Measurements from ENCODE around the gene C22orf31. TPM values are rescaled to one million over a fixed set of nuclear protein-coding genes. Genes with fewer than 3 reads are reported as not detected.
"Not testable (repeated sequence)": the region's sequence is repeated elsewhere in the genome, so short reads cannot be mapped to it uniquely, and the experiment has no call there.

The C22orf31 gene
- not detected in 2 replicates for total RNA-seq (2014; rRNA removed; shearing (Covaris generic))

DNA sequence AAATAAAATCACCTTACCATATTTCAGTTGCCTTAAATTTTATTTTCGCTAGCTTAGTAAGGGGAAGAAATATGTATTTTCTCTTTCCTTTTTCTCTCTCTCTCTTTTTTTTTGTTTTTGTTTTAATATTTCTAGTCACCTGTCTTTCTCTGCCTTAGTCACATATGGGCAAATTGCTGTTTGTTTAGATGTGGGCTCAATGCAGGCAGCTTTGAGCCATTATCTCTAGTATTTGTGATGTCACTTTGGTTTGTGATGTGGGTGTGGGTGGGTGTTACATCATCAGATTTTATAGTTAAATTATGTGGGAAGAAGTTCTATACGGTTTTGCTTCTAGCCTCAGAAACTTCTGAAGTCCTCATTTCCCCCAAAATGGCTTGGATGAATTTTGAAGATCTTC, at the start of gene C22orf31:
C22orf31 (minus strand) TSS at position 59 of the 400 bp plus-strand sequence; CDS start at position 20, 39 bp downstream.
- DNase-seq (ENCODE audit: low read depth) = no peak

DNA sequence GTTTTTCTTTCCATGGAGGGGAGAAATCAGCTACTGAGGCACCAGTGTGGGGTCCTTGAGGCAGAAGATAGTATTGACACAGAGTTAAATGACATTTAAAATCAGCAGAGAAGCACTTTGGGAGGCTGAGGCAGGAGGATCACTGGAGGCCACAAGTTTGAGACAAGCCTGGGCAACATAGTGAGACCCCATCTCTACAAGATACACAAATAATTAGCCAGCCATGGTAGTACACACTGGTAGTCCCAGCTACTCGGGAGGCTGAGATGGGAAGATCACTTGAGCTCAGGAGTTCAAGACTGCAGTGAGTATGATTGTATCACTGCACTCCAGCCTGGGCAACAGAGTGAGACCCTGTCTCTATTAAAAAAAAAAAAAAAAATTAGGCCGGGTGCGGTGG, 49.3 kb upstream of the C22orf31 start:
- no peak for DNase-seq (ENCODE audit: low read depth)

DNA sequence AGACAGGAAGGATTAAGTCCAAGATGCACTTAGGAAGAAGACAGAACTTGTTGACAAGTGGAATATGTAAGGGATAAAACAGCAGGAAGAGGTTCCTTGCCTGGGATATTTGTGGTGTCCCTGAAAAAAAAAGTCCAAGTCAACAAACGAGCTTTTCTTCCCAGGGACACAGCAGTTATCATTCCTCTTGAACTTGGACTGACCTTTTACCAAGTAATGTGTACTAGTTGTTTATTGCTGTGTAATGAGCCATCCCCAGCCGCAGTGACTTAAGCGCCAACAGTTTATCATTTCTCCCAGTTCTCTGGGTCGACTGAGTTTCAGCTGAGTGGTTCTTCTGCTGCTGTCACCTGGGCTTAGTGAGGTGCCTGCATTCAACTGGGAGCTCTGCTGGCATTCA, 48.2 kb upstream of the C22orf31 start:
- DNase-seq (ENCODE audit: low read depth) = peak; percentile 80

DNA sequence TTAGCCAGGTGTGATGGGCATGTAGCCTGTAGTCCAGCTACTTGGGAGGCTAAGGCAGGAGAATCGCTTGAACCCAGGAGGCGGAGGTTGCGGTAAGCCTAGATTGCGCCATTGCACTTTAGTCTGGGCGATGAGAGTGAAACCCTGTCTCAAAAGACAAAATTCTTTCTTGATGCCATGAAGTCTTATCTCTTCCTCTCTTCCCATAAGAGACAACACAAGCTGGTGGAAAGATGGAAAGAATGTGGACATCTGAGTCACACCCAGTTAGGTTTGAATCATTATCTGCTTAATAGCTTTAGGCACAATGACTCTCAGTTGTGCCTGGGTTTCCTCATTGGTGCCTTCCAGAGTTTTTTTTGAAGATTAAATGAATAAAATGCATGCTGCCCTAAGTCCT, 46.5 kb upstream of the C22orf31 start:
- peak; percentile 81 for DNase-seq (ENCODE audit: low read depth)

DNA sequence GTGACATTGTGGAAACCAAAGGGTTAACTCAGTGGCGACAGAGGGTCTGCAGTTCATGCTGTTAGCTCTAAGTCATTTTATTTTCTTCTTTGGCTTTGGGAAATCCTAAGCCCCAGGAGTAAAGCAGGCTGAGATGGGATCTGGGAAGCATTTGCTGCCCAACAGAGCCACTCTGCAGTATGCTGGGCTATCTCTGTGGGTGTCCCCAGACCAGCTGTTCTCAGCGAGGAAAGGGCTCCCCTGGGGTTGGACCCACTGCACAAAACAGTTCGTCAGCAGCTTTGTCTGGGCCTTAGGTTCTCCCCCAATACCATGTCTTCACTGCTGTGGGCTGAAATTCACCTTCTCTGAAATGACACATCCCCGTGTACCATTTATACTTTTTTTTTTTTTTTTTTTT, 45.2 kb upstream of the C22orf31 start:
- DNase-seq (ENCODE audit: low read depth) = no peak

DNA sequence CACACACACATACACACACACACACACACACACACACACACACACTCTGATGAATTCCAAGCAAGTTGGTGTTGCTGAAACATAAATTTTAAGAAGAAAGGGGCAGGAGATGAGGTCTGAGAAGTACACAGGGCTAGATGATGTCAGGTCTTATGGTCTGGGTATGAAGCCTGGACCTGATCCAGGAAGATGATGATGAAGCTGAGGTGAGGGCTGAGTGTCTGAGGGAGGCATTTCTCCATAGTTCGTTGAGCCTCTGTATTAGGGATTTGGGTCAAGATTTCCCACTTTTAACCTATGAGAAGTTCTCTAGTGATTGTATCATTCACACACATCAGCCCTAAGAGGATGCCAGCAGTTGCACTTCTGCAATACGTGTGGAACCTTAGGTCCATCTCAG, 43.8 kb upstream of the C22orf31 start:
- no peak for DNase-seq (ENCODE audit: low read depth)

DNA sequence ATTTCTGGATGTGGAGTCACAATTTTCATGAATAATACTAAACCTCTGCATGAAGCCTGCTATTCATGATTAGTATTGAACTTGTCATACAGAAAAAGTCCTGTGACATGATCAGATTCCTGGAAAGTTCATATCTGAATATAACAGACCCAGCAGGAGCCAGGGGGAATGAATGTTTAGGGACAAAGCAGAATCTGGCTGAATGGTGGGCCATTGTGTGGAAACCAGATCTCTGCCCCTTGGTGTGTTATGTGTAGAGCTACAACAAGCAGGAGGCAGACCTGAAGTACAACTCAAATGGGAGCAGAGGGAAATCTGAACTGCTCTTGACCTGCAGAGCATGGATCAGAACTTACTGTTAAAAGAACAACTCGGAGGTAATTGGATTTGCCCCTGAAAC, 41.5 kb upstream of the C22orf31 start:
- no peak for DNase-seq (ENCODE audit: low read depth)

DNA sequence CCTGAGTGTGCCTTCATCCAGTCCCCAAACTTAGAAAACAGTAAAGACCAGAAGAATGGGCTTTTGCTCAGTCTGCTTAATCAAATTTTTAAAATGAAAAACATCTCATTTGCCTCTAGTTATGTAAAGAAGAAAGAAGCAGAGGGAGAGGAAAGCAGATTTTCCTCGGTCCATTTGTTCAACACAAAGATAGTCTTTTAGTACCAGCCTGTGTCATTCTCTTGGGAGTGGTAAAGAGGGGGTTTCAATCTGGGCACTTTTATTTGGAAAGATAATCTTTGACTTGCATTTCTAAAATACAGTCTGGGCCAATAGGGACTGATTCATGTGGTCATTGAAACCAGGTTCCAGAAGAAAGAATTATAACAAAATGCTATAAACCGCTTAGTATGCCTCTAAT, 40.7 kb upstream of the C22orf31 start:
- DNase-seq (ENCODE audit: low read depth) = no peak

DNA sequence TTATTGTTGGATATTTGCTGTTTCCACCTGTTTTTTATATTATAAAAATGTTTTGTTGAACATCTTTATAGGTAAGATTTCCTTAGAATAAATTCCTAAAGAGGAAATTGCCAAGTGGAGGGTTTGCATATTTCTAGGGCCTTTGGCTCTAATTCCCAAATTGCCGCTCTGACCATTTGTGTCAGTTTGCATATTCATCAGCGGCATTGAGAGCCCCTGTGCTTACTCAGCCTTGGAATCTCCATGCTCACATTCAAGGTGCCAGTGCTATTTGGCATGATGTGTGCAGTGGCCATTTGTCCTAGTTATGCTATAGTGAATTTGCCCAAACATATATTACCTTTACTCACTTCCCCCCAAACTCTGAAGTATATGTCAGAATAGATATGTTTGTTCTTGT, 36.7 kb upstream of the C22orf31 start:
- no peak for DNase-seq (ENCODE audit: low read depth)

DNA sequence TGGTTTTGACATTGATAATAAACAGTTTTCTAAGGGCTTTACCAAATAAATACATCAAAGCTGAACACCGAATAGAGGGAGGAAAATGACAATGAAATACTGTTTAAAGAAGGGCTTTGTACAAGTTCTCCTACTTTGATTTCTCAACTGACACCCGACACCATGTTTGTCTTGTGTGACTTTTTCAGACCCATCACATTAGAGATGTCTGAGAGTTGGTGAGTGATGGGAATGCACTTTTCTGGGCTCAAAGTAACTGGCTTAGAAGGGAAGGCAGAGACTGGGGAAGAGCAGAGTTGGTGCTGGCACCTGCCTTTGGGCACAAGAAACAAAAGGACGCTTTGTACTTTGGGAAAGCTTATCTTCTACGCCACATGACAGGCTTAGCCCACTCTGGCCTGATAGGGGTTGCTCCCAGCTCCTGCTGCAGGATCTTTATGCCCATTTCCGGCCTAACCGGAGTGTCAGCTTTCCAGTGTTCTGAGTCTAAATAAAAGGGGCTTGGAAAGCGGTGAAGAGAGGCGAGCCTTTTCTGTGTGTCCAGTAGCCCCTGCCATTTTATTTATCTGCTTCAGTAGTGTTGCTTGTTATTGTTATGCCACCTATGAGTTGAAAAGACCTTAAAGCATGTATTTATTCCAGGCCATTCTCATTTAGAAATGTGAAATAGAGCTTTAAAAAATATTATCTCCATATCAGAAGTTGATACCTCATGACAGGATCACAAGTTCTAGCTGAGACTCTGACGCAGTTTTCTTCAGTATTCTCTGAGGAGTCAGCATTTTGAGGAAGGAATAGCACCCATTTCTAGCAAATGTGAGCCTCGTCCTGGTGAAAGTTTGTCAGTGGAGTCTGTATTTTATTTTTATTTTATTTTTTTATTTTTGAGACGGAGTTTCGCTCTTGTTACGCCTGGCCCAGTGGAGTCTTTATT, 35.4 kb upstream of the C22orf31 start:
- no peak for DNase-seq (ENCODE audit: low read depth)

DNA sequence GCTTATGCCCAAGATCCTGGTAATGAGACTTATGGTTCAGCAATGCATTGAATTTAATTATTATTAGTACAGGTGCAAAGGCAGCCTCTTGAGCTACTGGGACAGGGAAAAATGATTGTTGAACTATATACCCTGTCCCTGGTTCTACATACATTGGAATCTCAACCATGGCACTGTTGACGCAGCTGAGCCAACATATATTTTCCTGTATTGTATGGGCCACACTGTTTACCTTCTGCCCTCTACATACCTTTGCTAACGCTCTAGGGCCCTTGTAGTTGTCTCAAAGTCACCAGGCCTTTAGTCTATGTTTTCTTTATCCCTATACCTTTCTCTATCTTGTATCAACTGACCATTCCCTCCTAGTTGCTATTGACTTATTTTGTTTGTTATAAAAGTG, 33.8 kb upstream of the C22orf31 start:
- DNase-seq (ENCODE audit: low read depth) = no peak

DNA sequence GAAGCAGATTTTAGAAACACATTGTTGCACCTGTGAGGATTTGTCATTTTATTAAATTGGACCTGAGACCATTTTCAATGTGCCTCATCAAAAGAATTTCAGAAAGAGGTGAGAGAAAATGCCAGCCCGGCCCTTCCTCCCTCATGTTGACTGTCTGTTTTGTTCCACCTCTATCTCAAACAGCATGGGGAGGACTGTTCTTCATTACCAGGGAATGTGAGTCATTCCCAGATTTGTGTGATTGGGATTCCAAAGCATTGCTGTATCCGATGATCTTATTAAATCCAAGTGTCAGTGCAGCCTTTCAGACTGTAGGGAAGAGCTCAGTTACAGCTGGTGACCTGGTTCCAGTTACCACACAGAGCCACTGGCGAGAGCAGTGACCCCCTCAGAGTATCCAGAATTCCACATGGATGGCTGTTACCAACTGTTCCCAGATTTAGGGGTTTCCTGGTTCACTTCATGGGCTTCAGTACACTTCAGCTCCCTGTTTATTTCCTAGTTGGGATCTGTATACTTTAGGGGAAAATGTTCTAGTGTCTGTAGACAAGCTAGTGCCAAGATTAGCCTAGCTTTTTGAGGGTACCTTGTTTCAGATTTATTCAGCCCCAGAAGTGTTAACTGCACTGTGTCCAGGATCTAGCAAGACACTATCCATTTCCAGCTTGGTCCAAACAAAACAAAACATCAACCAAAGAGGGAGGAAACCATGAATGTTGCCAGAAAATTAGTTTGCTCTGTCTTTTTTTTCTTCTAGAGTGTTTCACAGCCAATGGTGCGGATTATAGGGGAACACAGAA, 32.1 kb upstream of the C22orf31 start:
- DNase-seq (ENCODE audit: low read depth) = peak; percentile 51

DNA sequence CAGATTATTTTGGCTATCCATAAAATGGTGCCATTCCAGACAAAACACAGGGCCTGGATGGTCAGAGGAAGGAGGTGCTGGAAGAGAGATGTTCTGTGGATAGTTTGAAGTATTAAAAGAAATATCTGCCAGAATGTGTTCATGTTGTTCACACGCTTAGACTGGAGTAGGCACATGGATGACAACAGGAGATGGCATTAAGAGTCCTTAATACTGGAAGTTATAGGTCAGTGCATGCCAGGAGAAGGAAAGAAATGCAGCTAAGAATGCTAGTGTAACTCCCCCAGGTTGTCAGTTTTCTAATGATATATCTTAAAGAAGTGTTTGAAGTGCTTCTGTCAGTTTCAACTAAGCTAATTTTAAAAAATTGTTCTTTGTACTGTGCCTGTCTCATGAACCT, 31.4 kb upstream of the C22orf31 start:
- no peak for DNase-seq (ENCODE audit: low read depth)

DNA sequence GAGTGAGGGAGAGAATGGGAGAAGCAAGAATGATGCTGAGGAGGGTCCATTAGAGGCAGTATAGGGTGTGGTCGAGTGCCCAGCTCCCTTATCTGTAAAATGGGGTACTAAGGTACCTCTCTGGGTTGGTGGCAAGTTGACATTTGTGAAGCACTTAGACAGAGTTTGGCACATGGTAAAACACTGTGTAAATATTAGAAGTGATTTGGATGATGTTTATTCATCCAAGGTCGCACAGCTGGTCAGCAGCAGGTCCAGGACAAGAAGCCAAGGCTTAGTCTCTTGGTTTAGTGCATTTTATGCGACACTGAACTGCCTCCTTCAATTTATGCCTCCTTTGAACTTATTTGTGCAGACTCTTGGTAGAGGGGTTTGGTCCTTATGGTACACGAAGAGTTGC, 30.6 kb upstream of the C22orf31 start:
- DNase-seq (ENCODE audit: low read depth) = no peak

DNA sequence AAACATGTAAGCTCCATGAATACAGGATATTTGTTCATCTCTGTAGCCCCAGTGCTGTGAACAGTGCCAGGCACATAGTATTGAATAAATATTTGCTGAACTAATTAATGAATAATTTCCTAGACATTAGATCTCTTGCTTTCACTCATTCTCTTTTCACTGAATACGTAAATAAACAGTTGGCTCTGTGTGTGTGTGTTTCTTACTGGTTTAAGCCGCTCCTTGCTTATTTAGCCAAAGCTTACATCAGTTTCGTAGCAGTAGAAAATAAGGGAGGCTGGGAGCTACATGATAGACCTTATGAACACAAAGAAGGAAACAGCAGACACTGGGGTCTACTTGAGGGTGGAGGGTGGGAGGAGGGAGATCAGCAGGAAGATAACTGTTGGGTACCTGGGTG, 28.4 kb upstream of the C22orf31 start:
- DNase-seq (ENCODE audit: low read depth) = no peak

DNA sequence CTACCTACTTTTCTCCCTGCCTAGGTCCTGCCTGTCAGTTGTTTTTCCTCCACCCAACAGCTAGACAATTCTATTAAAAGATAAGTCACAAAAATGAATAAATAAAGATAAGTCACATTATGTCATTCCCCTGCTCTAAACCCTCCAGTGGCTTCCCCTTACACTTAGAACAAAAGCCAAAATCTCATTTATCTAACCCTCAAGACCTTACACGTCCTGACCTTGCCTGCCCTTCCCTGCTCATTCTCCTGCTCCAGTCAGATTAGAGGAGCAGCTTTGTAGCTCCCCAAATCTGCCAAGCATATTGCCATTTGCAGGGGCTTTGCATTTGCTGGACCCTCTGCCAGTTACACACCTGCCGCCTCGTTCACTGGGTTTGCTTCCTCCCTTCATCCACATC, 27.9 kb upstream of the C22orf31 start:
- no peak for DNase-seq (ENCODE audit: low read depth)

DNA sequence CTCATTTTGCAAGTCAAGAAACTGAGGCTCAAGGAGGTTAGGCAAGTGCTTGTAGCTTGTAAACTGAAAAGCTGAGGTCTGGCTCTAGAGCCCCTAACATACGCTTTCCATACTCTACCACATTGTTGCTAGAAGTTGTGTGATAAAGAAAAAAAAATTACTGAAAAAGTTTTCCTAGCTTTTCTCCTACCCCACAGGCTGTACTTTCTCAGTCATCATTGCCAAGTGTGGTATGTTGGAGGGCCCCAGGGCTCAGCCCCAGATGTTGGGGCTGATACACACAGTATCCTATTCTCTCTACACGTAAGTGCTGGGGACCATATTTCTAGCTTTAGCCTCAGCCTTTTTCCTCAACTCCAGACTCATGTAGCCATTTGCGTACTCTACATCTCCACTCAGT, 27.2 kb upstream of the C22orf31 start:
- no peak for DNase-seq (ENCODE audit: low read depth)

DNA sequence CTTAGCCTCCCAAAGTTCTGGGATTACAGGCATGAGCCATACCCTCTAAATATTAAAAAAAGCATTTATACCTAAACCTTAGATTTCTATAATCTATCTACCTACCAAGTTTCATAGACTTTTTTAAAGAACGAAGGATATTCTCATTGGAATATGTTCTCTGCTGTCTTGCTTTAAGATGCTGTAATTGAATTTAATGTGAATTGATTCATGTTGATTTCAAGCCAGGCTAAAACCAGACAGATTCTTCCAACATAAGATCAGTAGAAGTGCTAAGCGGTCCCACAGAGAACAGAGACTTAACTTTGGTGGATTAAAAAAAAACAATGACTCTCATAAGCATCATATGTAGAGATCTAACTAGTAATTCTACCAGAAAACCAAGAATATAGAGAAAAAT, 25.4 kb upstream of the C22orf31 start:
- DNase-seq (ENCODE audit: low read depth) = no peak

DNA sequence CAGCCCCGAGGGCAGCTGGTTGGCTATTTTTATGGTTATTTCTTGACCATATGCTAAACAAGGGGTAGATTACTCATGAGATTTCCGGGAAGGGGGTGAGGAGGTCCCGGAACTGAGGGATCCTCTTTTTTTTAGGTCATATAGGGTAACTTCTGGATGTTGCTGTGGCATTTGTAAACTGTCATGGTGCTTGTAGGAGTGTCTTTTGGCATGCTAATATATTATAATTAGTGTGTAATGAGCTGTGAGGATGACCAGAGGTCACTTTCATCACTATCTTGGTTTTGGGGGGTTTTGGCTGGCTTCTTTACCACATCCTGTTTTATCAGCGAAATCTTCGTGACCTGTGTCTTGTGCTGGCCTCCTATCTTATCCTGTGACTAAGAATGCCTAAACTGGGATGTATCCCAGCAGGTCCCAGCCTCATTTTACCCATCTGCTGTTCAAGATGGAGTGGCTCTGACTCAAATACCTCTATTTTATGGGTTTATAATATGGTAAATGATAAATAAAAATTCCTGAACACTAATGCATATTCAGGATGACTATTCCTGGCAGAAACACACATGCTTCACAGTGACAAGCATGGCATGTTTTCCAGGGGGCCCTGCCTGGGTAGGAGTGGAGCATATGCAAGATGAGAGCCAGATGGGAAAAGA, 22.4 kb upstream of the C22orf31 start:
- peak; percentile 86 for DNase-seq (ENCODE audit: low read depth)

DNA sequence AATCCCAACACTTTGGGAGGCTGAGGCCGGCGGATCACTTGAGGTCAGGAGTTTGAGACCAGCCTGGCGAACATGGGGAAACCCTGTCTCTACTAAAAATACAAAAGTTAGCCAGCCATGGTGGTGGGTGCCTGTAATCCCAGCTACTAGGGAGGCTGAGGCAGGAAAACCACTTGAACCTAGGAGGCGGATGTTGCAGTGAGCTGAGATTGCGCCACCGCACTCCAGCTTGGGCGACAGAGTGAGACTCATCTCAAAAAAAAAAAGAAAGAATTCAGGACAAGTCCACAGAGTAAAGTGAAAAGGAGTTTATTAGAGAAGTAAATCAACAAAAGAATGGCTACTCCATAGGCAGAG, 21.9 kb upstream of the C22orf31 start:
- DNase-seq (ENCODE audit: low read depth) = not testable (repeated sequence)

DNA sequence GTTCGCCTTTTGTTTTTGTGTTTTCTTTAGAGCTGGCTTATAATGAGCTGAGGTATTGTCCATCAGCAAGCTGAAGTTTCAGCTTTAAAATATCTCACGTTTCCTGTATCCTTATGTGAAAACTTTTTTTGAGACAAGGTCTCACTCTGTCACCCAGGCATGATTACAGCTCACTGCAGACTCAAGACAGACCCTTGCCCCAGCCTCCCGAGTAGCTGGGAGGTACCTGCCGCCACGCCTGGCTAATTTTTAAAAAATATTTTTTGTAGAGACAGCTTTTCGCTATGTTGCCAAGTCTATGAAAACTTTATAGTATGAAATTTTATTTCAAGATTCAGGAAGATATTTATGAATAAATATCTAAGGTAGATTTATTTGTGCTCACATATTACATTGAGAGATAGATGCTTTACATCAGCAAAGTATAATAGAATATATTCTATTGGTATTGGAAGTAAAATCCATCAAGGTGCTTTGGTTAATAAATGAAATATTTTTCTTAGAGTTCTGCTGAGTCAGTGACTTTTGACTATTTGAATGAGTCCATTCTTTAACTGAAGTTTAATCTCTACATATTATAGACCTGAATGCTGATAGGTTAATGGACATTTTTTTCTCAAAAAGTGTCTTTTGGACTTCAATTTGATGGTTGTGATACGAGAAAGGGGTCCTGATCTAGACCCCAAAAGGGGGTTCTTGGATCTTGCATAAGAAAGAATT, 21.4 kb upstream of the C22orf31 start:
- DNase-seq (ENCODE audit: low read depth) = no peak
